ENCODE results near the gene GLS2. TPM values are rescaled to one million over a fixed set of nuclear protein-coding genes. Genes with fewer than 3 reads are reported as not detected.
A peak's percentile ranks its signal among the peaks of the same experiment; 100 is the strongest.

GLS2 gene
- total and polyA plus RNA-seq, 9 of the 15 experiments (the other 6 are each of a cell fraction or from before 2014, with no cell fraction given) = 0.11 TPM; not detected in 8

GRCh38 chr12:56488041-56488955, at the start of gene GLS2 (continued):
- TF ChIP-seq YY1 (IDR thresholded peaks at IDR 0.05; ENCODE audit: borderline replicate concordance in 1 of 3, control insufficient read depth in 1 of 3, extremely low read depth in 1 of 3, insufficient read depth in 3 of 3, insufficient read length in 1 of 3, insufficient replicate concordance in 2 of 3, low read depth in 1 of 3, low read length in 2 of 3) (no peak), TAL1 (IDR thresholded peaks at IDR 0.05) (no peak), ARID1B (IDR thresholded peaks at IDR 0.05) (no peak), FOXK1 (CRISPR knock-in tag; IDR thresholded peaks at IDR 0.05; ENCODE audit: borderline replicate concordance) (no peak), E2F6 (IDR thresholded peaks at IDR 0.05; ENCODE audit: borderline replicate concordance in 1 of 2, extremely low read depth in 1 of 2, insufficient read depth in 1 of 2, insufficient read length in 1 of 2, low read depth in 1 of 2, low read length in 1 of 2, poor library complexity in 1 of 2, severe bottlenecking in 1 of 2) (peak; percentile 73 to 79), NUFIP1 (IDR thresholded peaks at IDR 0.05; ENCODE audit: partially characterized antibody) (no peak), ZNF79 (CRISPR knock-in tag; IDR thresholded peaks at IDR 0.05; ENCODE audit: low read depth) (no peak), RNF219 (CRISPR knock-in tag; IDR thresholded peaks at IDR 0.05) (no peak), HMGXB4 (CRISPR knock-in tag; IDR thresholded peaks at IDR 0.05) (no peak), ZNF280B (CRISPR knock-in tag; IDR thresholded peaks at IDR 0.05) (no peak), ZNF778 (CRISPR knock-in tag; IDR thresholded peaks at IDR 0.05) (no peak), SIX5 (IDR thresholded peaks at IDR 0.05; ENCODE audit: borderline replicate concordance in 1 of 2, insufficient read depth in 1 of 2, low read depth in 1 of 2, low read length in 2 of 2) (no peak), ARID4B (CRISPR knock-in tag; IDR thresholded peaks at IDR 0.05) (no peak)

Measured in K562 (cell line).